Measurements from ENCODE around the gene MCM9.

MCM9 gene

GRCh38 chr6:118865100-118865391 is 69.9 kb downstream of the MCM9 start:
- Histone ChIP-seq H3K27me3 (ENCODE audit: control insufficient read depth in 1 of 2, insufficient read depth in 2 of 2, low read length in 2 of 2) (no peaks in the 10 kb centered on the region), H3K4me1 (ENCODE audit: control insufficient read depth, insufficient read depth, low read length) (no peaks in the 10 kb centered on the region), H3K4me3 (ENCODE audit: low read length in 2 of 2) (no peak overlapping the region), H3K9me3 (ENCODE audit: control insufficient read depth in 2 of 2, low read length in 2 of 2) (no peaks in the 10 kb centered on the region), H3K27ac (ENCODE audit: low read length) (no peak overlapping the region), H3K36me3 (ENCODE audit: control insufficient read depth in 2 of 2, insufficient read depth in 2 of 2, low read length in 2 of 2) (no peaks in the 10 kb centered on the region), H3K9ac (ENCODE audit: low read length in 2 of 2) (no peak overlapping the region)

GRCh38 chr6:118864341-118865099 is 70.4 kb downstream of the MCM9 start:
- H3K4me3 ChIP-seq (ENCODE audit: low read length in 2 of 2), result no peak overlapping the region
- H3K27ac ChIP-seq (ENCODE audit: low read length), result no peak overlapping the region

GRCh38 chr6:118862443-118862842 is 72.5 kb downstream of the MCM9 start:
- no peak overlapping the region for H3K4me3 ChIP-seq (ENCODE audit: low read length in 2 of 2)
- no peaks in the 10 kb centered on the region for H3K27me3 ChIP-seq (ENCODE audit: control insufficient read depth in 1 of 2, insufficient read depth in 2 of 2, low read length in 2 of 2)
- no peaks in the 10 kb centered on the region for H3K9me3 ChIP-seq (ENCODE audit: control insufficient read depth in 2 of 2, low read length in 2 of 2)
- H3K36me3 ChIP-seq (ENCODE audit: control insufficient read depth in 2 of 2, insufficient read depth in 2 of 2, low read length in 2 of 2), result no peaks in the 10 kb centered on the region
- no peak overlapping the region for H3K9ac ChIP-seq (ENCODE audit: low read length in 2 of 2)
- no peak overlapping the region for H3K27ac ChIP-seq (ENCODE audit: low read length)
- H3K4me1 ChIP-seq (ENCODE audit: control insufficient read depth, insufficient read depth, low read length), result no peaks in the 10 kb centered on the region

More at GRCh38 chr6:118864341-118865099, 70.4 kb downstream of the MCM9 start:
- Histone ChIP-seq H3K9ac (ENCODE audit: low read length in 2 of 2) (no peak overlapping the region), H3K4me1 (ENCODE audit: control insufficient read depth, insufficient read depth, low read length) (no peaks in the 10 kb centered on the region), H3K27me3 (ENCODE audit: control insufficient read depth in 1 of 2, insufficient read depth in 2 of 2, low read length in 2 of 2) (no peaks in the 10 kb centered on the region), H3K9me3 (ENCODE audit: control insufficient read depth in 2 of 2, low read length in 2 of 2) (no peaks in the 10 kb centered on the region), H3K36me3 (ENCODE audit: control insufficient read depth in 2 of 2, insufficient read depth in 2 of 2, low read length in 2 of 2) (no peaks in the 10 kb centered on the region)

- Histone ChIP-seq H3K4me3 (ENCODE audit: low read length in 2 of 2) (no peak overlapping the region), H3K27ac (ENCODE audit: low read length) (no peak overlapping the region), H3K27me3 (ENCODE audit: control insufficient read depth in 1 of 2, insufficient read depth in 2 of 2, low read length in 2 of 2) (no peaks in the 10 kb centered on the region), H3K9me3 (ENCODE audit: control insufficient read depth in 2 of 2, low read length in 2 of 2) (no peaks in the 10 kb centered on the region), H3K36me3 (ENCODE audit: control insufficient read depth in 2 of 2, insufficient read depth in 2 of 2, low read length in 2 of 2) (no peaks in the 10 kb centered on the region), H3K4me1 (ENCODE audit: control insufficient read depth, insufficient read depth, low read length) (no peaks in the 10 kb centered on the region), H3K9ac (ENCODE audit: low read length in 2 of 2) (no peak overlapping the region)
Measured at GRCh38 chr6:118860880-118861279, 74.1 kb downstream of the MCM9 start.

GRCh38 chr6:118860363-118860762 is 74.6 kb downstream of the MCM9 start:
- Histone ChIP-seq H3K4me1 (ENCODE audit: control insufficient read depth, insufficient read depth, low read length) (no peaks in the 10 kb centered on the region), H3K9me3 (ENCODE audit: control insufficient read depth in 2 of 2, low read length in 2 of 2) (no peaks in the 10 kb centered on the region), H3K36me3 (ENCODE audit: control insufficient read depth in 2 of 2, insufficient read depth in 2 of 2, low read length in 2 of 2) (no peaks in the 10 kb centered on the region), H3K9ac (ENCODE audit: low read length in 2 of 2) (no peak overlapping the region), H3K27ac (ENCODE audit: low read length) (no peak overlapping the region), H3K4me3 (ENCODE audit: low read length in 2 of 2) (no peak overlapping the region), H3K27me3 (ENCODE audit: control insufficient read depth in 1 of 2, insufficient read depth in 2 of 2, low read length in 2 of 2) (no peaks in the 10 kb centered on the region)

- Histone ChIP-seq H3K9me3 (ENCODE audit: control insufficient read depth in 2 of 2, low read length in 2 of 2) (no peaks in the 10 kb centered on the region), H3K9ac (ENCODE audit: low read length in 2 of 2) (no peak overlapping the region), H3K27ac (ENCODE audit: low read length) (no peak overlapping the region), H3K27me3 (ENCODE audit: control insufficient read depth in 1 of 2, insufficient read depth in 2 of 2, low read length in 2 of 2) (no peaks in the 10 kb centered on the region), H3K4me3 (ENCODE audit: low read length in 2 of 2) (no peak overlapping the region), H3K4me1 (ENCODE audit: control insufficient read depth, insufficient read depth, low read length) (no peaks in the 10 kb centered on the region), H3K36me3 (ENCODE audit: control insufficient read depth in 2 of 2, insufficient read depth in 2 of 2, low read length in 2 of 2) (no peaks in the 10 kb centered on the region)
Measured at GRCh38 chr6:118859517-118860064, 75.4 kb downstream of the MCM9 start.

- Histone ChIP-seq H3K36me3 (ENCODE audit: control insufficient read depth in 2 of 2, insufficient read depth in 2 of 2, low read length in 2 of 2) (no peaks in the 10 kb centered on the region), H3K27ac (ENCODE audit: low read length) (no peak overlapping the region)
Measured at GRCh38 chr6:118856301-118856700, 78.7 kb downstream of the MCM9 start.

GRCh38 chr6:118853408-118853807 is 81.6 kb downstream of the MCM9 start:
- no peak overlapping the region for H3K4me3 ChIP-seq (ENCODE audit: low read length in 2 of 2)
- H3K4me1 ChIP-seq (ENCODE audit: control insufficient read depth, insufficient read depth, low read length), result no peaks in the 10 kb centered on the region
- H3K9me3 ChIP-seq (ENCODE audit: control insufficient read depth in 2 of 2, low read length in 2 of 2), result no peaks in the 10 kb centered on the region
- H3K9ac ChIP-seq (ENCODE audit: low read length in 2 of 2), result no peak overlapping the region
- H3K27ac ChIP-seq (ENCODE audit: low read length), result no peak overlapping the region
- no peaks in the 10 kb centered on the region for H3K27me3 ChIP-seq (ENCODE audit: control insufficient read depth in 1 of 2, insufficient read depth in 2 of 2, low read length in 2 of 2)
- H3K36me3 ChIP-seq (ENCODE audit: control insufficient read depth in 2 of 2, insufficient read depth in 2 of 2, low read length in 2 of 2), result no peaks in the 10 kb centered on the region

More at GRCh38 chr6:118856301-118856700, 78.7 kb downstream of the MCM9 start:
- H3K27me3 ChIP-seq (ENCODE audit: control insufficient read depth in 1 of 2, insufficient read depth in 2 of 2, low read length in 2 of 2), result no peaks in the 10 kb centered on the region
- H3K4me1 ChIP-seq (ENCODE audit: control insufficient read depth, insufficient read depth, low read length), result no peaks in the 10 kb centered on the region
- no peak overlapping the region for H3K4me3 ChIP-seq (ENCODE audit: low read length in 2 of 2)
- no peak overlapping the region for H3K9ac ChIP-seq (ENCODE audit: low read length in 2 of 2)
- no peaks in the 10 kb centered on the region for H3K9me3 ChIP-seq (ENCODE audit: control insufficient read depth in 2 of 2, low read length in 2 of 2)

GRCh38 chr6:118844915-118845314 is 90.0 kb downstream of the MCM9 start:
- no peak overlapping the region for H3K9ac ChIP-seq (ENCODE audit: low read length in 2 of 2)
- H3K4me3 ChIP-seq (ENCODE audit: low read length in 2 of 2), result no peak overlapping the region
- no peak overlapping the region for H3K27ac ChIP-seq (ENCODE audit: low read length)
- H3K9me3 ChIP-seq (ENCODE audit: control insufficient read depth in 2 of 2, low read length in 2 of 2), result no peaks in the 10 kb centered on the region
- no peaks in the 10 kb centered on the region for H3K4me1 ChIP-seq (ENCODE audit: control insufficient read depth, insufficient read depth, low read length)
- H3K27me3 ChIP-seq (ENCODE audit: control insufficient read depth in 1 of 2, insufficient read depth in 2 of 2, low read length in 2 of 2), result no peaks in the 10 kb centered on the region
- H3K36me3 ChIP-seq (ENCODE audit: control insufficient read depth in 2 of 2, insufficient read depth in 2 of 2, low read length in 2 of 2), result no peaks in the 10 kb centered on the region

DNA sequence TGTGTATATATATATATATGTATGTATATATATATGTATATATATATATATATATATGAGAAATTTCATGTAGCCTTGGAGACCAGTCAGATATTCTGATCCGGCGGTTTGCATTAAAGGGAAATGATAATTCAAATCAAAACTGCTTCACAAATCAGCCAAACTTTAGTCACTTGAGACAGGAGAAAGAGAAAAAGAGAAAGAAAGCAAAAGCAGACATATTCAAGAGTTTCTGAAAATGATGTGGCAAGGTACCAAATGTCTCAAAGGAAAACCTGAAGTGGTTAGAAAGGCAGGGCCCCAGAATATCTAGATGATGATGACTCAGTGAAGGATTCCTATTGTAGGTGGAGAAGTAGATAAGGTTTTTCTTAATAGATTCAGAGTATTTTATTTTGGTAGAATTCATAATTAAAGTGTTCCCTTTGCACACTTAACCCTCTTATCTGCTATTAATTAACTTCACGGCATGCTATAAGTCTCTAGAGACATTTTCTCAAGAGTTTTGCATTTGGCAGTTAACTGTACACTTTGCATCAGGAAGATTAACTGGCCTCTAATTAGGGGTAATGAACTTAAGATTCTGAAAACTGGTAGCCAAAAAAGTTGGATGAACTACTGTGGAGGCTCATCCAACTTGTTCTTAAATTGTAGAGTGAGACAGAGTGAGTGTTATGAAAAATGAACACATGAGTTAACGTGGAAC is 91.1 kb downstream of the MCM9 start:
- Histone ChIP-seq H3K27me3 (ENCODE audit: control insufficient read depth in 1 of 2, insufficient read depth in 2 of 2, low read length in 2 of 2) (no peaks in the 10 kb centered on the region), H3K4me3 (ENCODE audit: low read length in 2 of 2) (no peak overlapping the region), H3K9me3 (ENCODE audit: control insufficient read depth in 2 of 2, low read length in 2 of 2) (no peaks in the 10 kb centered on the region), H3K27ac (ENCODE audit: low read length) (no peak overlapping the region), H3K4me1 (ENCODE audit: control insufficient read depth, insufficient read depth, low read length) (no peaks in the 10 kb centered on the region), H3K9ac (ENCODE audit: low read length in 2 of 2) (no peak overlapping the region), H3K36me3 (ENCODE audit: control insufficient read depth in 2 of 2, insufficient read depth in 2 of 2, low read length in 2 of 2) (no peaks in the 10 kb centered on the region)

DNA sequence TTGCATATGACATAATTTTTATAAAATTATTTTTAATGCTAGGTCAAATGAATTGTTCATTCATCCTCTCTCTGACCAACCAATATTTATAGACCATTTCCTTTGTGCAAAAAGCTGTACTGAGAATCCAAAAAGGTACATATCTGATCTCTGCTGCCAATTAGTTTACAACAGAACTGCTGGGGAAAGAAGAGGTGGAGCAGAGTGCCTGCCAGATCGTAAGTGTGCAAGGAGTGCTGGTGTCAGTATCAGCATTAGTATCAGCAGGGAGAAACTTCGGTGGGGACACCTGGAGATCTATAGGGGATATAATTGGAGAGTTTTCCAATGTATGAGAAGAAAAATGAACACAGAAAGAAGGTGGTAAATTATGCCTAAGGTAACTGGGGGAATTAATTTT is 104.3 kb downstream of the MCM9 start:
- peaks cover 17 to 20% of the 10 kb centered on the region in 2 donors for H3K36me3 ChIP-seq (ENCODE audit: control insufficient read depth in 2 of 2, insufficient read depth in 2 of 2, low read length in 2 of 2)
- H3K9me3 ChIP-seq (ENCODE audit: control insufficient read depth in 2 of 2, low read length in 2 of 2), result no peaks in the 10 kb centered on the region

More for the DNA sequence above, 104.3 kb downstream of the MCM9 start:
- Histone ChIP-seq H3K4me1 (ENCODE audit: control insufficient read depth, insufficient read depth, low read length) (no peaks in the 10 kb centered on the region), H3K27me3 (ENCODE audit: control insufficient read depth in 1 of 2, insufficient read depth in 2 of 2, low read length in 2 of 2) (no peaks in the 10 kb centered on the region), H3K9ac (ENCODE audit: low read length in 2 of 2) (no peak overlapping the region), H3K27ac (ENCODE audit: low read length) (no peak overlapping the region), H3K4me3 (ENCODE audit: low read length in 2 of 2) (no peak overlapping the region)

Measured in stomach smooth muscle (tissue), 2 donors.